PC-3 (cell line): ENCODE results near the gene TLR1. TPM values are rescaled to one million over a fixed set of nuclear protein-coding genes. Genes with fewer than 3 reads are reported as not detected.
"Not testable (repeated sequence)": the region's sequence is repeated elsewhere in the genome, so short reads cannot be mapped to it uniquely, and the experiment has no call there.

Experiments
- ATAC-seq: fragments of 200-7000 bp; cut with Tn5 transposase; 2 replicates; pipeline ENCODE4 v1.9.1; 2020; ENCODE audit warnings: mild to moderate bottlenecking, moderate library complexity
- BruUV-seq: library from RNA; stranded (reverse); fragments of 400-500 nt; replicated peaks from 2 replicates; lab custom pipeline; 2021; lab: Mats Ljungman, UMichigan
- CTCF ChIA-PET: fragments of 300-600 bp; sonication (Branson Sonifier 250); formaldehyde crosslinking; loops from one replicate; lab custom pipeline; 2022; ENCODE audit warnings: antibody characterized with exemption; lab: Charles Lee
- POLR2A ChIA-PET: fragments of 300-600 bp; sonication (Branson Sonifier 250); formaldehyde crosslinking; loops from one replicate; lab custom pipeline; 2022; ENCODE audit warnings: antibody characterized with exemption; ENCODE audit not compliant: unreplicated experiment; lab: Charles Lee
- DNase-seq: peaks from one replicate; pipeline ENCODE4 v3.0.0-alpha.2; 2015
- H2AFZ ChIP-seq: fragments of 300-600 bp; sonication (generic); 2 replicates; pipeline ENCODE4 v1.6.0; 2016; ENCODE audit warnings: antibody characterized with exemption, low read length
- H3F3A ChIP-seq: fragments of 300-600 bp; sonication (generic); one replicate; pipeline ENCODE4 v1.6.0; 2017; ENCODE audit warnings: antibody characterized with exemption, low read length, control low read depth, mild to moderate bottlenecking; ENCODE audit not compliant: unreplicated experiment
- H3K27ac ChIP-seq: fragments of 300-600 bp; sonication (generic); 2 replicates; pipeline ENCODE4 v1.5.1; 2016; ENCODE audit warnings: mild to moderate bottlenecking, low read length
- H3K27me3 ChIP-seq: fragments of 300-600 bp; sonication (generic); 2 replicates; pipeline ENCODE4 v1.6.1; 2016; ENCODE audit warnings: low read length, mixed read lengths
- H3K36me3 ChIP-seq: fragments of 300-600 bp; sonication (generic); 2 replicates; pipeline ENCODE4 v1.6.1; 2016; ENCODE audit warnings: low read depth, mixed run types, low read length, mixed read lengths
- H3K4me1 ChIP-seq: fragments of 300-600 bp; sonication (generic); 2 replicates; pipeline ENCODE4 v1.5.1; 2016; ENCODE audit warnings: low read length; ENCODE audit not compliant: insufficient read depth
- H3K4me2 ChIP-seq: fragments of 300-600 bp; sonication (generic); 2 replicates; pipeline ENCODE4 v1.6.0; 2016; ENCODE audit warnings: low read length
- H3K4me3 ChIP-seq: fragments of 300-600 bp; sonication (generic); 2 replicates; pipeline ENCODE4 v1.5.1; 2016; ENCODE audit warnings: mild to moderate bottlenecking, low read length, mixed read lengths
- H3K79me2 ChIP-seq: fragments of 300-600 bp; sonication (generic); 2 replicates; pipeline ENCODE4 v1.6.1; 2017; ENCODE audit warnings: low read length, mixed read lengths
- H3K9ac ChIP-seq: fragments of 300-600 bp; sonication (generic); 2 replicates; pipeline ENCODE4 v1.6.0; 2016; ENCODE audit warnings: mild to moderate bottlenecking, low read length
- H3K9me2 ChIP-seq: fragments of 300-600 bp; sonication (generic); replicated peaks from 2 replicates; pipeline ENCODE4 v1.6.1; 2016; ENCODE audit warnings: mixed run types, low read length, mixed read lengths
- H3K9me3 ChIP-seq: fragments of 300-600 bp; sonication (generic); 2 replicates; pipeline ENCODE4 v1.6.1; 2016; ENCODE audit warnings: low read length, mixed read lengths
- H4K20me1 ChIP-seq: fragments of 300-600 bp; sonication (generic); 2 replicates; pipeline ENCODE4 v1.6.1; 2016; ENCODE audit warnings: low read length, mixed read lengths
- EZH2 ChIP-seq: fragments of 300-600 bp; sonication (generic); IDR thresholded peaks from one replicate; pipeline ENCODE4 v1.6.1; 2017; ENCODE audit warnings: antibody characterized with exemption, mild to moderate bottlenecking, low read length; ENCODE audit not compliant: unreplicated experiment
- EZH2phosphoT487 ChIP-seq: fragments of 300-600 bp; sonication (generic); IDR thresholded peaks from 2 replicates; pipeline ENCODE4 v1.6.1; 2018; ENCODE audit warnings: mild to moderate bottlenecking, antibody characterized with exemption, low read length, borderline replicate concordance
- intact Hi-C: fragments of 100-400 bp; cut with micrococcal nuclease; formaldehyde crosslinking; loops from 2 replicates; pipeline ENCODE4 v1.9.0; 2023
- total RNA-seq: library from RNA; depleted of rRNA; stranded (reverse); fragments of >200 nt; gene quantifications from 2 replicates; pipeline ENCODE4 v1.2.3, GENCODE V29; 2014
- TF ChIP-seq, protein P1 (sequence below): fragments of 300-600 bp; sonication (generic); conservative IDR thresholded peaks from 2 replicates; pipeline ENCODE4 v1.5.1; 2017; ENCODE audit warnings: antibody characterized with exemption, low read depth, mild to moderate bottlenecking, low read length

TLR1 gene
- total RNA-seq, 1 experiment from 2014 or later, result 0.47 TPM

GRCh38 chr4:38768968-38769394 lies 35.6 kb downstream of the TLR1 start:
- Histone ChIP-seq H3K4me1 (no peaks in the 10 kb centered on the region), H3K9ac (no peak overlapping the region), H3K9me3 (no peaks in the 10 kb centered on the region), H3K4me3 (no peak overlapping the region), H3K9me2 (no peaks in the 10 kb centered on the region), H3K4me2 (no peak overlapping the region), H3K36me3 (no peaks in the 10 kb centered on the region), H3F3A (no peaks in the 10 kb centered on the region), H3K79me2 (no peaks in the 10 kb centered on the region), H3K27me3 (no peaks in the 10 kb centered on the region), H2AFZ (no peak overlapping the region), H4K20me1 (no peaks in the 10 kb centered on the region), H3K27ac (no peak overlapping the region)
- TF ChIP-seq, protein P1, sequence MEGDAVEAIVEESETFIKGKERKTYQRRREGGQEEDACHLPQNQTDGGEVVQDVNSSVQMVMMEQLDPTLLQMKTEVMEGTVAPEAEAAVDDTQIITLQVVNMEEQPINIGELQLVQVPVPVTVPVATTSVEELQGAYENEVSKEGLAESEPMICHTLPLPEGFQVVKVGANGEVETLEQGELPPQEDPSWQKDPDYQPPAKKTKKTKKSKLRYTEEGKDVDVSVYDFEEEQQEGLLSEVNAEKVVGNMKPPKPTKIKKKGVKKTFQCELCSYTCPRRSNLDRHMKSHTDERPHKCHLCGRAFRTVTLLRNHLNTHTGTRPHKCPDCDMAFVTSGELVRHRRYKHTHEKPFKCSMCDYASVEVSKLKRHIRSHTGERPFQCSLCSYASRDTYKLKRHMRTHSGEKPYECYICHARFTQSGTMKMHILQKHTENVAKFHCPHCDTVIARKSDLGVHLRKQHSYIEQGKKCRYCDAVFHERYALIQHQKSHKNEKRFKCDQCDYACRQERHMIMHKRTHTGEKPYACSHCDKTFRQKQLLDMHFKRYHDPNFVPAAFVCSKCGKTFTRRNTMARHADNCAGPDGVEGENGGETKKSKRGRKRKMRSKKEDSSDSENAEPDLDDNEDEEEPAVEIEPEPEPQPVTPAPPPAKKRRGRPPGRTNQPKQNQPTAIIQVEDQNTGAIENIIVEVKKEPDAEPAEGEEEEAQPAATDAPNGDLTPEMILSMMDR, result no peak
- no peak for TF ChIP-seq EZH2phosphoT487
- no peak for TF ChIP-seq EZH2
- CTCF ChIA-PET, result no interaction called here
- POLR2A ChIA-PET, result no interaction called here
- ATAC-seq, result no peak
- DNase-seq, result no peak
- no TSS peak for BruUV-seq
- intact Hi-C loops, result no loop called here

GRCh38 chr4:38766940-38767339 lies 37.7 kb downstream of the TLR1 start:
- H3F3A ChIP-seq, H3K9me3 ChIP-seq, H3K4me2 ChIP-seq, H3K79me2 ChIP-seq, H3K4me1 ChIP-seq, H3K27me3 ChIP-seq, H3K9me2 ChIP-seq, H3K27ac ChIP-seq, intact Hi-C loops, CTCF ChIA-PET, H3K9ac ChIP-seq, H3K4me3 ChIP-seq, H3K36me3 ChIP-seq, BruUV-seq, DNase-seq, H2AFZ ChIP-seq, ATAC-seq, H4K20me1 ChIP-seq: not testable (repeated sequence)
- POLR2A ChIA-PET, result interaction anchor here (0.6 kb wide), 1 partner anchor 95 kb away, joined by 3 read pairs; no protein-coding TSS in a partner anchor

DNA sequence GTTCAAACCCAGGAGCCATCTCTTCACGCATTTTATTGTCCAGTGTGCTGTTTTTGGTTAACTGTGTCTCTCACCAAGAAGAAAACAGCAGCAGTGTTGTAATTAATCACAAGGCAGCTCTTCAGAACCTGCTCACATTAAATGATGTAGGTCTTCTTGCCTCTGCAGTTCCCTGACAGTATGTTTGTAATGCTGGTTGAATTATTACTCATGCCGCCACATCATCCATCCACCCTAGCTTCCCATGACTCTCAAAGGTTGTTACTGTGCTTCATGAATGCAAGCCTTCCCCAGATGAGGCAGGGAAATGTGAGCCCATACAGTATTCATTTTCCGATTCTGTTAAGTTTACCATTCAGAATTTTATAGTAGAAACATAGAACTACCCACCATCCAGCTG lies 39.2 kb downstream of the TLR1 start:
- Histone ChIP-seq H4K20me1 (no peaks in the 10 kb centered on the region), H3K27ac (no peak overlapping the region), H3F3A (no peaks in the 10 kb centered on the region), H3K4me2 (no peak overlapping the region), H3K4me3 (no peak overlapping the region), H3K27me3 (no peaks in the 10 kb centered on the region), H3K36me3 (no peaks in the 10 kb centered on the region), H3K9me2 (no peaks in the 10 kb centered on the region), H3K9me3 (no peaks in the 10 kb centered on the region), H3K79me2 (no peaks in the 10 kb centered on the region), H3K4me1 (no peaks in the 10 kb centered on the region), H3K9ac (no peak overlapping the region), H2AFZ (no peak overlapping the region)
- no TSS peak for BruUV-seq
- ChIA-PET POLR2A (no interaction called here), CTCF (no interaction called here)
- peak; percentile 34 for DNase-seq
- no peak for TF ChIP-seq EZH2
- TF ChIP-seq, protein P1, result no peak
- no peak for TF ChIP-seq EZH2phosphoT487
- intact Hi-C loops, result no loop called here
- peak; percentile 29 for ATAC-seq
